Effector memory CD4-positive, alpha-beta T cell (primary cell): ENCODE results near the gene C22orf15.
A peak's percentile ranks its signal among the peaks of the same experiment; 100 is the strongest.

Source experiments
- DNase-seq, 3 donors: peaks; one replicate each; pipeline ENCODE4 v3.0.0-alpha.2; 2020
- H3K27ac ChIP-seq: 2 replicates; pipeline ENCODE4 v1.7.0; 2013; ENCODE audit warnings: mild to moderate bottlenecking, low read length, moderate library complexity; ENCODE audit not compliant: insufficient read depth, poor library complexity, severe bottlenecking
- H3K27me3 ChIP-seq: replicated peaks from 2 replicates; pipeline ENCODE4 v1.7.0; 2013; ENCODE audit warnings: mild to moderate bottlenecking, low read length; ENCODE audit not compliant: insufficient read depth, control insufficient read depth, poor library complexity, severe bottlenecking
- H3K36me3 ChIP-seq: 2 replicates; pipeline ENCODE4 v1.7.0; 2013; ENCODE audit warnings: mild to moderate bottlenecking, low read length, moderate library complexity; ENCODE audit not compliant: control insufficient read depth, insufficient read depth
- H3K4me1 ChIP-seq: 2 replicates; pipeline ENCODE4 v1.7.0; 2013; ENCODE audit warnings: low read length, mild to moderate bottlenecking; ENCODE audit not compliant: control insufficient read depth, insufficient read depth, poor library complexity, severe bottlenecking
- H3K4me3 ChIP-seq: 2 replicates; pipeline ENCODE4 v1.7.0; 2013; ENCODE audit warnings: low read length, low read depth, mild to moderate bottlenecking; ENCODE audit not compliant: insufficient read depth, poor library complexity, severe bottlenecking
- H3K9me3 ChIP-seq: 2 replicates; pipeline ENCODE4 v1.7.0; 2013; ENCODE audit warnings: mild to moderate bottlenecking, low read length, moderate library complexity; ENCODE audit not compliant: control insufficient read depth
- total RNA-seq, 3 donors: gene quantifications; one replicate each; lab custom pipeline; 2026; lab: John Stamatoyannopoulos, UW

The C22orf15 gene, protein sequence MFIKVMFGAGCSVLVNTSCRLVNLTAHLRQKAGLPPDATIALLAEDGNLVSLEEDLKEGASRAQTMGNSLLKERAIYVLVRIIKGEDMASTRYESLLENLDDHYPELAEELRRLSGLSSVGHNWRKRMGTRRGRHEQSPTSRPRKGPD
- total RNA-seq, result 0 to 0.35 (median 0.17) reads per million in 3 donors

DNA sequence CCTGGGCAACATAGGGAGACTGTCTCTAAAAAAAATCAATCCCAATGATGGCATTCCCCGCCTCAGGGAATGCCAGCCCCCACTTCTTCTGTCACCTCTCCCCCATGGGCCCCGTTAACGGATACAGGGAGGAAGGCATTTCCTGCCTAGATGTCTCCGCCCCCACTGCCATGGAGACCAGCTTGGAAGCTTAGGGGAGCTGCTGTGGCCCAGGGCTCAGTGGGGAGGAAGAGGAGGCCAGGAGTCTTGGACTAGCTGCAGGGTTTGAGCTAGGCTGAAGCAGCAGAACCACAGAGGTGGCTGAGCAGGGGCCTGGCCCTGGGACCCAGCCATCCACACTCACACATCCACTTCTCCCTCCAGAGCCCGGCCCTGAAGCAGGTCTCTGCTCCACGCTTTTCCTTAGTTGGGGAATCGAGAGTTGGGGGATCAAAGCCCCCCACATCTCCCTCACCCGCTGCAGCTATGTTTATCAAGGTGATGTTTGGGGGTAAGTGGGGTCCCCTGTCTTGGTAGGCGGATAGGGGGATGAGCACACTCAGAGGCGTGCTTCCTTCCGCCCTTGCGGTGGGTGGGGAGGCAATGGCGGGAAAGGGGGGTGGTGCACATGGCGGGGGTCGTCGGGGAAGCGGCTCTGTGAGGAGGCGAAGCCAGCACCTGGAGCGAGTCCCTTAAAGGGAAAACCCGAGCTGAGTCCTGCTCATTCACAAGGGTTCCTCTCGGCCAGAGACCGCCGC, at the start of gene C22orf15:
TSS of gene C22orf15 (plus strand) at position 149 of the 737 bp plus-strand sequence. CDS start at position 466, 317 bp downstream.
- Histone ChIP-seq H3K4me1 (peaks cover 26% of the 10 kb centered on the region), H3K27ac (no peak within 1 kb of the TSS), H3K4me3 (peak within 1 kb of the TSS; percentile 48), H3K9me3 (no peaks in the 10 kb centered on the region), H3K36me3 (no peaks in the 10 kb centered on the region), H3K27me3 (no peaks in the 10 kb centered on the region)
- no peak for DNase-seq

DNA sequence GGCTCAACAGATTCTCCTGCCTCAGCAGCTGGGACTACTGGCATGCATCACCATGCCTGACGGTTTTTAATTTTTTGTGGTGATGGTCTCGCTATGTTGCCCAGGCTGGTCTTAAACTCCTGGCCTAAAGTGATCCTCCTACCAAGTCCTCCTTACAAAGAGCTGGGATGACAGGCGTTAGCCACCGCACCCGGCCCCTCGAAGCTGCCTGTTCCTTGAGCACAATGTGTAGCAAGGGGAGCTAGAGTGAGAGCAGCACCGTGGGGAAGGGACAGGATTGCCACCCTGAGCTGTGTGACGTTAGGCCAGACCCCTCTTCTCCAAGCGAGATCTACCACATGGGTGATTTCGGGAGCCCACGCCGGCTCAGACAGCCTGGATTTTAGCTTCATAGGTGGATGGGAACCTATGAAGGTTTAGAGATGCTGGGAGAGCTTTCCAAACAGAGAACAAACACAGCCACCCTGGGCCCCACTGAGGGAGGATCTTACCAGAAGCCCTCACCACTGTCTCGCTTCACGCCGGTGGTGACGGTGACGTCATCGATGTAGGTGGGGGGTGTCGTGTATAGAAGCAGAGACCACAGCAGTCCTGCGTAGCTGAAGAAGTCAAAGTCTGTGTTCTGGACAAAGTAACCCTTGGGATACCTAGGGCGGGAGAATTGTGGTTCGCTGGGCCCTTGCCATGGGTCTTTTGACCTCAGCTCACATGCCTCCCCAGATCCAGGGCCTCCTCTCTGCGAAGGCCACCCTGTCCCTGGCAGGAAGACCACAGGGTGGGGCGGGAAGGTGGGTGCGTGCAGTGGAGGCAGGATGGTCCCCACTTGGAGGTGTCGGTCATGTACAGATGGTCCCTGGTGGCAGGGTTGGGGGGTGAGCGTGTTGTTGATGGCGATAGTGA, 48.8 kb upstream of the C22orf15 start:
- Histone ChIP-seq H3K27me3 (no peaks in the 10 kb centered on the region), H3K9me3 (no peaks in the 10 kb centered on the region), H3K27ac (no peak overlapping the region), H3K4me1 (peaks cover 16% of the 10 kb centered on the region), H3K36me3 (peaks cover 33% of the 10 kb centered on the region), H3K4me3 (no peak overlapping the region)
- DNase-seq, result no peak

DNA sequence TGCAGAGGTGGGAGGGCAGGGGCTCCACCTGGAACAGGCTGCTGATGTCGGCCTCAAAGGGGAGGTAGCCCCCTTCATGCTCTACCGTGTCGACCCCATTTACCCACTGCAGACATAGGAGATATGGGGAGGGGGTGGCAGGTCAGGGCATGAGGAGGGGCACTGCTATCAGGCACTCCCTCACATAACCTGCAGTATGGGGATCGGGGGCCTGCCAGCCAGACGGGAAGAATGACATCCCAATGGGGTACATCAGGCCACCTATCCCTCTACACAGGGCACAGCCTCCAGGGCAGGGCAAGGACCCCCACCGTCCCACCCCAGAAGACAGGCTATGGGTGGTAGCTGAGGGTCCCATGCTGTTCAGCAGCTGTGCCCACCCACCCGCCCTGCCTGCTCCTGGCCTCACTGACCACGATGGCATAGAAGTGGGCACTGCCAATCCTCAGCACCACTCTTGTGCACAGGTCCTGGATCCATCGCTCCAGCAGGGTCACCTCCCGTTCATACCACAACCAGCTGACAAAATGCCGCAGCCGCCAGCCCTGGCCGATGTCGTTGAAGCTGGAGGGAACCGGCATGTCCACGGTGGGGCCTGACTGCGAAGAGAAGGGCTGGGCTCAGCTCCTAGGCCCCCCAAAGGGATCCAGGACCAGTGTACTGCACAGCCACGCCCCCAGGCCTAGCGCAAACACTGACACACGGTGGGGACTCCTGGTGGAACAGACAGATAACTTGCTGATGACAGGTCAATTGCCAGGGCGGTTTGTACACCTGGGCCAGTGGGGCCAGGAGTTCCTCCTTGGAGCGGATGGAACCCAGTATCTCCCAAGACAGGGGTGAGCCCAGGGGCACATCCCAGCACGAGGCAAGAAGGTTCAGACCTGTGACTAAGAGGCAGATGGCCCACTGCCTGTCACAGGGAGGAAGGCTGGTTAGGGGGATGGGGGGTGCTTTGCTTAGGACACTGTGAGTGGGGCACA, 47.9 kb upstream of the C22orf15 start:
- Histone ChIP-seq H3K4me3 (no peak overlapping the region), H3K27me3 (no peaks in the 10 kb centered on the region), H3K36me3 (peaks cover 24% of the 10 kb centered on the region), H3K4me1 (peaks cover 16% of the 10 kb centered on the region), H3K27ac (no peak overlapping the region), H3K9me3 (no peaks in the 10 kb centered on the region)
- DNase-seq, result no peak

DNA sequence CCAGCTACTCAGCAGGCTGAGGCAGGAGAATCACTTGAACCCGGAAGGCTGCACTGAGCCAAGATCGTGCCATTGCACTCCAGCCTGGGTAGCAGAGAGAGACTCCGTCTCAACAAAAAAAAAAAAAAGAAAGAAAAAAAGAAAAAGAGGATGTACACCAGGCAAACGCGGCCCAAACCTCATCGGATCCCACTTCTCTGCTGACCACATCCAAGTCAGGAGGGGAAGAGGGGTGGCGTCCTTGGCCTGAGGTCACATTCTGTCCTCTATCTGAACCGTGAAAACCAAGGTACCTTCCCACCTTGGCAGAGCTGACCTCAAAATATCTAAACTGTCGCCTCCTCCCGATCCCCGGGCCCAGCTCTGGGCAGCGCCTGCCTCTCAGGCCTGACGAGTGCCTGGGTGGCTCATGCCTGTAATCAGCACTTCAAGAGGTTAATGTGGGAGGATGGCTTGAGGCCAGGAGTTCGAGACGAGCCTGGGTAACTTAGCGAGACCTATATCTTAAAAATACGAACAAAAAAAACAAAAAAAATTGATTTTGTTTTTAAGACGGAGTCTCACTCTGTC, 46.9 kb upstream of the C22orf15 start:
- no peak for DNase-seq
- Histone ChIP-seq H3K36me3 (peaks cover 22% of the 10 kb centered on the region), H3K27ac (no peak overlapping the region), H3K4me1 (peaks cover 16% of the 10 kb centered on the region), H3K9me3 (no peaks in the 10 kb centered on the region), H3K4me3 (no peak overlapping the region), H3K27me3 (no peaks in the 10 kb centered on the region)

- Histone ChIP-seq H3K9me3 (no peaks in the 10 kb centered on the region), H3K27me3 (no peaks in the 10 kb centered on the region), H3K4me1 (peaks cover 16% of the 10 kb centered on the region), H3K4me3 (peak overlapping the region; percentile 82), H3K36me3 (peaks cover 14% of the 10 kb centered on the region), H3K27ac (peak overlapping the region; percentile 78)
- DNase-seq, result peak; percentile 62 to 74 (median 69)
Observed at GRCh38 chr22:23716811-23717801, 45.7 kb upstream of the C22orf15 start.

GRCh38 chr22:23718371-23719165, 44.2 kb upstream of the C22orf15 start:
- Histone ChIP-seq H3K4me3 (no peak overlapping the region), H3K36me3 (peaks cover 11% of the 10 kb centered on the region), H3K27ac (no peak overlapping the region), H3K27me3 (no peaks in the 10 kb centered on the region), H3K4me1 (peaks cover 16% of the 10 kb centered on the region), H3K9me3 (no peaks in the 10 kb centered on the region)
- no peak for DNase-seq

DNA sequence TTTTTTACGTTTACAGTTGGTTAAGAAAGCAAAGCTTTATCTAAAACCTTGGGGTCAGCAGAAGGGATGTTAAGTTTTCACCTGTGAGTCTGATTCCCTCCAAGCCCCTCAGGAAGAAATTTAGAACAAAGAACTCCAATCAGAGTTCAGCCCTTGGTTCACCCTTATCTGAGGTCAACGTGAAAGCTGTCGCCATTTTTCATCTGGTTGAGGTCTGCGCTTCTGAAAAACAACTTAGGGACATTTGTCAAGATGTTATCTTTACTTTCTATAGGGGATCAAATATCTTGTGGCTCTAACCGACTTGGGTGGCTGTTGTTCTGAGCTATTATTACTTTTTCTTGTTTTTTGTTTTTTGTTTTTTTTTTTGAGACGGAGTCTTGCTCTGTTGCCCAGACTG, 41.9 kb upstream of the C22orf15 start:
- H3K4me3 ChIP-seq, result no peak overlapping the region
- peaks cover 10% of the 10 kb centered on the region for H3K4me1 ChIP-seq

DNA sequence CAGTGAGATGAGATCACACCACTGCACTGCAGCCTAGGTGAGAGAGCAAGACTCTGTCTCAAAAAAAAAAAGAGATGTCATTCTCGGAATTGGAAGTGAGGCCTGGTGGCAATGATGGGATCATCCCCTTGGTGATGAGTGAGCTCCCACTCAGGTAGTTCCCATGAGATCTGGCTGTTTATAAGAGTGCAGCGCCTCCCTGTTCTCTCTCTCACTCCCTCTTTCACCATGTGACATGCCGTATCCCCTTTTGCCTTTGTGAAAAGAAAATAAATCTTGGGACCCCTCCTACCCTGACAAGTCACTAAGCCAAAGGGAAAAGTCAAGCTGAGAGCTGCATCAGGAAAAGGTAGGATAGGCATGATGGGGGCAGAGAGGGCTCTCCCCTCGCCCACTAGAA, 40.6 kb upstream of the C22orf15 start:
- no peaks in the 10 kb centered on the region for H3K27me3 ChIP-seq
- no peak overlapping the region for H3K4me3 ChIP-seq
- peaks cover 4% of the 10 kb centered on the region for H3K4me1 ChIP-seq
- no peak overlapping the region for H3K27ac ChIP-seq
- no peaks in the 10 kb centered on the region for H3K9me3 ChIP-seq
- no peak for DNase-seq
- no peaks in the 10 kb centered on the region for H3K36me3 ChIP-seq

More for the DNA sequence above, 41.9 kb upstream of the C22orf15 start:
- Histone ChIP-seq H3K27ac (no peak overlapping the region), H3K27me3 (no peaks in the 10 kb centered on the region), H3K36me3 (no peaks in the 10 kb centered on the region), H3K9me3 (no peaks in the 10 kb centered on the region)
- no peak for DNase-seq
